GM06990 (cell line): ENCODE measurements around the gene CYSRT1.
A peak's percentile ranks its signal among the peaks of the same experiment; 100 is the strongest.

Experiments used
- DNase-seq: peaks from one replicate; pipeline ENCODE4 v3.0.0-alpha.2; 2011; ENCODE audit not compliant: insufficient read length; ENCODE audit errors: extremely low read depth
- H3K27me3 ChIP-seq: replicated peaks from 2 replicates; pipeline ENCODE4 v1.6.0; 2011; ENCODE audit warnings: low read length; ENCODE audit not compliant: control insufficient read depth, insufficient read depth
- H3K36me3 ChIP-seq: 2 replicates; pipeline ENCODE4 v1.5.1; 2011; ENCODE audit warnings: low read length; ENCODE audit not compliant: control insufficient read depth, insufficient read depth
- H3K4me3 ChIP-seq: replicated peaks from 2 replicates; pipeline ENCODE4 v1.5.1; 2011; ENCODE audit warnings: low read depth, mild to moderate bottlenecking, control low read depth, low read length
- CTCF ChIP-seq: IDR thresholded peaks from 2 replicates; pipeline ENCODE4 v1.5.1; 2011; ENCODE audit warnings: low read length, control low read depth, mild to moderate bottlenecking, inconsistent platforms; ENCODE audit not compliant: insufficient read depth, poor library complexity, severe bottlenecking

CYSRT1 gene

DNA sequence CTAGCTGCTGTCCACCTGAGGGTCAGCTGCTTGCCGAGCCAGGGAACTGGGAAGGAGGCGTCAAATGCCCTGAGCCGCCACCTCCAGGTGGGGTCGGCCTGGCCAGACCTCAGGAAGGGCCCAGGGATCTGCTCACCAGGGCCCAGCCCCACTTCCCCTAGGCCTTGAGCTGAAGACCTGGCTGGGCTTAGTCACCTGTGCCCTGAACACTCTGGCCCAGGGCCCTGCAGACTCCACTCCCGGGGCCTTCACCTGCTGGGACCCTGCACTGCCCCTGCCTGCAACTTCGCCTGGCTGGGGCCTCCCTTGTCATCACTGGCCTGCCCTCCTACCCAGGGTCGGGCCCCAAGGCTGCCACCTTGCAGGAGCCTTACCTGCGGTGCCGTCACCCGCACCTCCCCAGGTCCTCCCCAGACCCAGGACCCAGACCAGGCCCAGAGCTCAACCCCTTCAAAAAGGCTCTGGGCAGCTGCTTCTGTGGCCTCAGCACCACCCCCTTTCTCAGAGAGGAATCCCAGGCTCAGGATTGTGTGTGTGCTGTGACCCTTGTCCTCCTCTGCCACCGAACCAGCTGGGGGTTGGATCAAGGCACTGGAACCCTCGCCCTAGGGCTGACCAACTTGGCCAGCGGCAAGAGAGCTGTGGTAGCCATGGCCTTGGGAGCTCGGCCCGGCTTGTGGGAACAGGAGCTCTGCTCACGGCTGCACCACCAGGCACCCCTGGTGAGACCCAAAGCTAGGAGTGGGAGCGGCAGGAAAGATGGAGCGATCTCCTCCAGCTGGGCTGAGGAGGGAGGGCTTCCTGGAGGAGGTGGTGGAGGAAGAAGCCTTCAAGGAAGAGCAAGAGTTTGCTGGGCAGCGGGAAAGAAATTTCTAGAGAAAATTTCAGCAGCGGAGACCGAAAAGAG, 29.0 kb downstream of the CYSRT1 start:
- no peak for DNase-seq
- Histone ChIP-seq H3K4me3 (peak overlapping the region; percentile 70), H3K27me3 (no peaks in the 10 kb centered on the region), H3K36me3 (peaks cover 1% of the 10 kb centered on the region)
- no peak for TF ChIP-seq CTCF

DNA sequence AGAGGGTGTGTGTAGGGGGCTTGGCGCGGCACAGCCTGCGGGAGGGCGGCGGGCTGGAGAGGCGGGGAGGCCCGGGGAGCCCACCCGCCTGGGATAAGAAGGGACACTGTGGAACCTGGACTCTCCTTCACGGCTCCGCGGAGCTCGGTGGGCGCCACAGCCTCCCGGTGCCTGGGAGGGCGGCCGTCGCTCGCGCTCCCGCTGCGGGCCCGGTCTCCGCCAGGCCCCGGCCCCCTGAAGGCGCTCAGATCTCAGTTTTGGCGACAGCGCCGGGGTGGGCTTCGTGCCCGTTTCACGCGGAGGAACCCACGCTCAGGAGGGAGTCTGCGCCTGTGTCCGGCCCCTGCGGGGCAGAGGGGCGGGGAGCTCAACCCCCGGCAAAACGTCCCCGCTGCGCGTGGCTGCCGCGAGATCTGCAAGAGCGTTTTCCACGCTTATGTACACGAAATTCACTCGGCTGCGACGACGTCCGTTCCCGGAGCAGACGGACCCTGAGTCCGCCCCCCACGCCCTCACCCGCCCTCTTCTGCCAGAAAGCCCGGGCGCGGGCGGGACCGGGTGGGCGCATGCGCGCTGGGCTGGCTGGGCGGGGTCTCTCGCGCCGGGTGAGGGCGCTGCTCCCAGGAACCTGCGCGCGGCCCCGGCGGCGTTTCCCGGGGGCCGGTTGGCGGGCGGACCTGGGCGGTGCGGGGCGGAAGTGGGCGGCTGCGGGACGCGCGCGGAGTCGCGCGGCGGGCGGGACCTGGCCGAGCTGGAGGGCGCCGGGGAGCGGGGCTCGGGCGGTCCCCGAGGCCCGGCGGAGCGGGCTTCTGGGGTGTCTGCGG, 29.9 kb downstream of the CYSRT1 start, which contains the start of gene NELFB:
NELFB (plus strand) TSS at position 704 of the 824 bp plus-strand sequence.
- TF ChIP-seq CTCF, result no peak
- H3K4me3 ChIP-seq, result peak within 1 kb of the TSS; percentile 94
- peak; percentile 93 for DNase-seq
- peaks cover 3% of the 10 kb centered on the region for H3K36me3 ChIP-seq
- no peaks in the 10 kb centered on the region for H3K27me3 ChIP-seq

DNA sequence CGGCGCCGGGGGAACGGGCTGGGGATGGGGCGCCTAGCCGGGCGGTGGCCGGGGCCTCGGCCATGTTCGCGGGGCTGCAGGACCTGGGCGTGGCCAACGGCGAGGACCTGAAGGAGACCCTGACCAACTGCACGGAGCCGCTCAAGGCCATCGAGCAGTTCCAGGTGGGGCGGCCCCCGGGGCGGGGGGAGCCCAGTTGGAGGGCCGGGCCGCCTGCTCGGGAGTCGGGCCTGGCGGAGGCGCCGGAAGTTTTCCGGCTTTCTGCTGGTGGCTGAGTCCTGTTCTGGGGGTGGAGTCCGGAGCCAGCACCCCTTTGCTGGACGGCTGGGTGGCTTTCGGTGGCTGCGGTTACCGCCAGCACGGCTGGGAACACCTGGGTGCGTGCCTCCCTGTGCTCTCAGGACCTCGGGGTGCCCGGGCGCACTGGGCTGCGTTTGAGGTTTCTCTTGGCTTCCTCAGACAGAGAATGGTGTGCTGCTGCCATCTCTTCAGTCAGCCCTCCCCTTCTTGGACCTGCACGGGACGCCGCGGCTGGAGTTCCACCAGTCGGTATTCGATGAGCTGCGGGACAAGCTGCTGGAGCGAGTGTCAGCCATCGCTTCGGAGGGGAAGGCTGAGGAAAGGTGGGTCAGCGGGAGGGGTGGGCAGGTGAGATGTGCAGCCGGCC, 30.6 kb downstream of the CYSRT1 start:
- no peak for DNase-seq
- peak overlapping the region; percentile 94 for H3K4me3 ChIP-seq
- no peaks in the 10 kb centered on the region for H3K27me3 ChIP-seq
- TF ChIP-seq CTCF, result no peak
- H3K36me3 ChIP-seq, result peaks cover 3% of the 10 kb centered on the region

DNA sequence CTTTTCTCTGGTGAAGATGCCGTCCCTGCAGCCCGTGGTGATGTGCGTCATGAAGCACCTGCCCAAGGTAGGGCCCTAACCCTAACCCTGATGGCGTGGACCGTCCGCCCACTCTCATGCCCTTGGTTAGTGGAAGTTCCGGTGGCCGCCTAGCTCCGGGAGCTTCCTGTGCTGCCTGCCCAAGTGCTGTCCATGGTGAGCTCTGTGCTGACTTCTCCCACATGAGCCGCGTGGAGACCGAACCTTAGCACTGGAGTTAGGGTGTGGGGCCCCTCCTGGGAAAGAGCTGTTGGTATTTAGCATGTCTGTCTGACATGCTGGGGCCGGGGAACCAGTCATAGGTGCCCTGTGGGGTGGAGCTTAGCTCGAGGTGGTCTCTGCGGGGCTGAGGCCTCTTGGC, 31.4 kb downstream of the CYSRT1 start:
- H3K4me3 ChIP-seq, result peak overlapping the region; percentile 94
- H3K36me3 ChIP-seq, result peaks cover 3% of the 10 kb centered on the region
- no peak for TF ChIP-seq CTCF
- H3K27me3 ChIP-seq, result no peaks in the 10 kb centered on the region
- DNase-seq, result no peak

GRCh38 chr9:137256856-137257255, 31.9 kb downstream of the CYSRT1 start:
- no peak overlapping the region for H3K4me3 ChIP-seq
- no peak for DNase-seq
- no peaks in the 10 kb centered on the region for H3K27me3 ChIP-seq
- TF ChIP-seq CTCF, result no peak
- H3K36me3 ChIP-seq, result peaks cover 3% of the 10 kb centered on the region
